ENCODE measurements around the gene RPL27A.

Gene RPL27A

GRCh38 chr11:8722809-8723208, 40.2 kb downstream of the RPL27A start:
- DNase-seq, result no peak

- DNase-seq, result no peak
Observed at GRCh38 chr11:8723711-8724110, 41.1 kb downstream of the RPL27A start.

GRCh38 chr11:8724682-8725081, 42.1 kb downstream of the RPL27A start:
- no peak for DNase-seq

- no peak for DNase-seq
Observed at GRCh38 chr11:8726395-8726794, 43.8 kb downstream of the RPL27A start.

GRCh38 chr11:8728563-8728962, 46.0 kb downstream of the RPL27A start:
- DNase-seq, result peak; percentile 83

- DNase-seq, result no peak
Observed at GRCh38 chr11:8729067-8729466, 46.5 kb downstream of the RPL27A start.

- no peak for DNase-seq
Observed at GRCh38 chr11:8729837-8730696, 47.5 kb downstream of the RPL27A start.

GRCh38 chr11:8730697-8731020, 48.1 kb downstream of the RPL27A start:
- DNase-seq, result no peak

GRCh38 chr11:8731647-8732323, 49.2 kb downstream of the RPL27A start:
- no peak for DNase-seq

- DNase-seq, result no peak
Observed at GRCh38 chr11:8732324-8732670, 49.7 kb downstream of the RPL27A start.

GRCh38 chr11:8732748-8733241, 50.2 kb downstream of the RPL27A start:
- peak; percentile 64 for DNase-seq

- DNase-seq, result no peak
Observed at GRCh38 chr11:8733852-8734251, 51.3 kb downstream of the RPL27A start.

GRCh38 chr11:8735094-8735493, 52.5 kb downstream of the RPL27A start:
- DNase-seq, result no peak

GRCh38 chr11:8739309-8739793, 56.8 kb downstream of the RPL27A start:
- DNase-seq, result no peak
